Subcutaneous preadipocyte (primary cell): ENCODE data around the gene TMEM135. TPM values are rescaled to one million over a fixed set of nuclear protein-coding genes. Genes with fewer than 3 reads are reported as not detected.

Experiments used
- total RNA-seq: library from RNA; depleted of rRNA; stranded (reverse); fragments of >200 nt; gene quantifications from 2 replicates; pipeline ENCODE4 v1.2.3, GENCODE V29; 2012

Gene TMEM135
- total RNA-seq = 31.7 and 32.7 TPM in 2 replicates

GRCh38 chr11:87037450-87038234 is at the start of gene TMEM135:
TSS of gene TMEM135 (plus strand) at chr11:87037934. CDS start at chr11:87038046, 112 bp downstream.

Other genes starting within 250 kb of the TMEM135 start
- 57.0 and 70.6 TPM in 2 replicates for gene PRSS23, start 237.4 kb upstream of the TMEM135 start, total RNA-seq
- gene FZD4, start 82.5 kb upstream of the TMEM135 start, total RNA-seq = 7.0 and 13.2 TPM in 2 replicates